ENCODE measurements around the gene PCGF3. TPM values are rescaled to one million over a fixed set of nuclear protein-coding genes. Genes with fewer than 3 reads are reported as not detected.
"Not testable (repeated sequence)": the region's sequence is repeated elsewhere in the genome, so short reads cannot be mapped to it uniquely, and the experiment has no call there.

Gene PCGF3
- total RNA-seq, 1 donor: 43.1 TPM

DNA sequence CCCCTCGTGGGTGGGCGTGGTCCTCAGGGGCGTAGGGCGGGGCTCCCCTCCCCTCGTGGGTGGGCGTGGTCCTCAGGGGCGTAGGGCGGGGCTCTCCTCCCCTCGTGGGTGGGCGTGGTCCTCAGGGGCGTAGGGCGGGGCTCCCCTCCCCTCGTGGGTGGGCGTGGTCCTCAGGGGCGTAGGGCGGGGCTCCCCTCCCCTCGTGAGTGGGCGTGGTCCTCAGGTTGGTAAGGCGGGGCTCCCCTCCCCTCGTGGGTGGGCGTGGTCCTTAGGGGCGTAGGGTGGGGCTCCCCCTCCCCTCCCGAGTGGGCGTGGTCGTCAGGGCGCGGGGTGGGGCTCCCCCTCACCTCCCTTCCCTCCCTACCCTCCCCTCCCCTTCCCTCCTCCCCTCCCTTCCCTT lies 26.3 kb downstream of the PCGF3 start:
- H3K4me2 ChIP-seq (ENCODE audit: insufficient read depth, low read length); H2AFZ ChIP-seq (ENCODE audit: low read length); H3K9me3 ChIP-seq (ENCODE audit: low read depth, low read length); H3K4me3 ChIP-seq (ENCODE audit: insufficient read depth, low read length); H3K27me3 ChIP-seq (ENCODE audit: insufficient read depth, low read length); DNase-seq (ENCODE audit: insufficient read length, low spot score, missing footprints); H3K27ac ChIP-seq (ENCODE audit: low read depth, low read length): not testable (repeated sequence)
- Histone ChIP-seq H3K4me1 (ENCODE audit: insufficient read depth, low read length) (peaks cover 10% of the 10 kb centered on the region), H4K20me1 (ENCODE audit: insufficient read depth, low read length) (peaks cover 31% of the 10 kb centered on the region), H3K79me2 (ENCODE audit: insufficient read depth, low read length) (peaks cover 34% of the 10 kb centered on the region), H3K36me3 (ENCODE audit: insufficient read depth, low read length) (peaks cover 37% of the 10 kb centered on the region)

DNA sequence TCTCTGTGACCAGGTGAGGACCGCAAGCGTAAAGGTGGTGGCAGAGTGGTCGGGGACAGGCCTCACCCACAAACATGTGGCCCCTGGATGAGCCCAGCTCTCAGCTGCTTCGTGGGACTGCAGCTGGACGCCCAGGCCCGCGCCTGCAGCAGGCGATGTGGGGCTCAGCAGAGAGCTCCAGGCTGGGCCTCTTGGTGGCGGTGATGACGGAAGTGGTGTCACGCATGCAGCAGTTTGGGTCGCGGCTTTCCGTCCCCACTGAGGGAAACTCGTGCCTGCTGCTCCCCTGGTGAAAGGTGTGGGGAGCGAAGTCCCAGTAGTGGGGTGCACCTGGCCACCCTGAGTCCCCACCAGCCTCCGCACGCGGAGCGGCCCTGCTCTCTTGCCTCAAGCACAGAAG lies 26.9 kb downstream of the PCGF3 start:
- Histone ChIP-seq H3K27ac (ENCODE audit: low read depth, low read length) (no peak overlapping the region), H3K36me3 (ENCODE audit: insufficient read depth, low read length) (peaks cover 42% of the 10 kb centered on the region), H3K9me3 (ENCODE audit: low read depth, low read length) (no peaks in the 10 kb centered on the region), H2AFZ (ENCODE audit: low read length) (no peak overlapping the region), H3K27me3 (ENCODE audit: insufficient read depth, low read length) (no peaks in the 10 kb centered on the region), H3K4me1 (ENCODE audit: insufficient read depth, low read length) (peaks cover 5% of the 10 kb centered on the region), H3K79me2 (ENCODE audit: insufficient read depth, low read length) (peaks cover 30% of the 10 kb centered on the region), H3K4me2 (ENCODE audit: insufficient read depth, low read length) (no peak overlapping the region), H4K20me1 (ENCODE audit: insufficient read depth, low read length) (peaks cover 28% of the 10 kb centered on the region), H3K4me3 (ENCODE audit: insufficient read depth, low read length) (no peak overlapping the region)
- TF ChIP-seq, protein P1, sequence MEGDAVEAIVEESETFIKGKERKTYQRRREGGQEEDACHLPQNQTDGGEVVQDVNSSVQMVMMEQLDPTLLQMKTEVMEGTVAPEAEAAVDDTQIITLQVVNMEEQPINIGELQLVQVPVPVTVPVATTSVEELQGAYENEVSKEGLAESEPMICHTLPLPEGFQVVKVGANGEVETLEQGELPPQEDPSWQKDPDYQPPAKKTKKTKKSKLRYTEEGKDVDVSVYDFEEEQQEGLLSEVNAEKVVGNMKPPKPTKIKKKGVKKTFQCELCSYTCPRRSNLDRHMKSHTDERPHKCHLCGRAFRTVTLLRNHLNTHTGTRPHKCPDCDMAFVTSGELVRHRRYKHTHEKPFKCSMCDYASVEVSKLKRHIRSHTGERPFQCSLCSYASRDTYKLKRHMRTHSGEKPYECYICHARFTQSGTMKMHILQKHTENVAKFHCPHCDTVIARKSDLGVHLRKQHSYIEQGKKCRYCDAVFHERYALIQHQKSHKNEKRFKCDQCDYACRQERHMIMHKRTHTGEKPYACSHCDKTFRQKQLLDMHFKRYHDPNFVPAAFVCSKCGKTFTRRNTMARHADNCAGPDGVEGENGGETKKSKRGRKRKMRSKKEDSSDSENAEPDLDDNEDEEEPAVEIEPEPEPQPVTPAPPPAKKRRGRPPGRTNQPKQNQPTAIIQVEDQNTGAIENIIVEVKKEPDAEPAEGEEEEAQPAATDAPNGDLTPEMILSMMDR (IDR thresholded peaks at IDR 0.05; ENCODE audit: extremely low read depth, low read depth, low read length): no peak
- no peak for DNase-seq (ENCODE audit: insufficient read length, low spot score, missing footprints)

DNA sequence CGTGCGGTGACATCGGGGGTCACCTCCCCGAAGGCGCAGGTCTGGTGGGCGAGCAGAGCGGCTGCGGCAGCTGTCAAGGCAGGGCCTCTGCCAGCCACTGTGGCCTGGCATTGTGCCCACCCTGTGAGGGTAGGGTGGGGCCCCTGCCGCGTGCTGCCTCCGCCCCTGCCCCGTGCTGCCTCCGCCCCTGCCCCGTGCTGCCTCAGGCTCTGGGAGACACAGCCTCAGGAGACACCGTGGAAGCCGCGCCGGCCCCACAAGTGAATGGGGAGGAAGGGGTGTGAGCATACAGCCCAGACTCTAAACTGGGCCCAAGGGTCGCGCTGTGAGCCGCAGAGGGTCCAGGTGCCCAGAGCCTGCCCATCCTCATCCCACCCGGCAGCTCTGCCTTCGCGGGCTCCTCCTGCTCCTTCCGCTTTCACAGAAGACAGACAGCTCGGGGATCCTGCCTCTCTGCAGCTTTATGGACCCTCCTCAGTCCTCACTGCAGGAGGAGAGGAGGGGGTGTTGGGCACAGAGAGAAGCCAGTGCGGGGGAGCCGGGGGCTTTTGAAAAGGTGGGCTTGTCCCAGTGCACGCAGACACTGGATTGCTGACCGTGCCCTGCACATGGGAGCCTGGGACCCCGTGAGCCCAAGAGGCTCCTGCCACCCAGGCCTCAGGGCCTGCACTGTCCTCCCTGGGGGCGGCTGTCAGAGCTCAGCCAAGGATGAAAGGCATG lies 27.4 kb downstream of the PCGF3 start:
- H2AFZ ChIP-seq (ENCODE audit: low read length): no peak overlapping the region

DNA sequence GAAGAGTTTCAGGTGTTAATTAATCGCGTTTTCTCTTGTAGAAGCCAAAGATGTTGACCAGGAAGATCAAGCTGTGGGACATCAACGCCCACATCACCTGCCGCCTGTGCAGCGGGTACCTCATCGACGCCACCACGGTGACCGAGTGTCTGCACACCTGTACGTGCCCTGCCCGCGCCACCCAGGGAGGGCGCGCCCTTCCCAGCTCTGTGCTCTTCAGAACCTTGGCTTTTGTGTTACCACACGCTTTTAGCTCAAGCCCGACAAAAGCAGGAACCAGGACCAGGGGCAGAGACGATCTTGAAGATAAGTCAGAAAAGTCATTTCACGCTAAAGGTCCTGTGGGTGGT lies 28.0 kb downstream of the PCGF3 start:
- TF ChIP-seq, protein P1 (IDR thresholded peaks at IDR 0.05; ENCODE audit: extremely low read depth, low read depth, low read length): no peak
- H4K20me1 ChIP-seq (ENCODE audit: insufficient read depth, low read length): peaks cover 19% of the 10 kb centered on the region
- H3K36me3 ChIP-seq (ENCODE audit: insufficient read depth, low read length): peaks cover 48% of the 10 kb centered on the region
- no peak overlapping the region for H3K4me2 ChIP-seq (ENCODE audit: insufficient read depth, low read length)
- no peak for DNase-seq (ENCODE audit: insufficient read length, low spot score, missing footprints)
- H3K27me3 ChIP-seq (ENCODE audit: insufficient read depth, low read length): no peaks in the 10 kb centered on the region
- peaks cover 18% of the 10 kb centered on the region for H3K79me2 ChIP-seq (ENCODE audit: insufficient read depth, low read length)
- H2AFZ ChIP-seq (ENCODE audit: low read length): no peak overlapping the region
- no peaks in the 10 kb centered on the region for H3K9me3 ChIP-seq (ENCODE audit: low read depth, low read length)
- no peak overlapping the region for H3K4me3 ChIP-seq (ENCODE audit: insufficient read depth, low read length)
- H3K27ac ChIP-seq (ENCODE audit: low read depth, low read length): no peak overlapping the region
- no peaks in the 10 kb centered on the region for H3K4me1 ChIP-seq (ENCODE audit: insufficient read depth, low read length)

More for the DNA sequence above, 27.4 kb downstream of the PCGF3 start:
- Histone ChIP-seq H3K4me1 (ENCODE audit: insufficient read depth, low read length) (no peaks in the 10 kb centered on the region), H3K36me3 (ENCODE audit: insufficient read depth, low read length) (peaks cover 48% of the 10 kb centered on the region), H3K4me3 (ENCODE audit: insufficient read depth, low read length) (no peak overlapping the region), H3K4me2 (ENCODE audit: insufficient read depth, low read length) (no peak overlapping the region), H3K9me3 (ENCODE audit: low read depth, low read length) (no peaks in the 10 kb centered on the region), H3K27me3 (ENCODE audit: insufficient read depth, low read length) (no peaks in the 10 kb centered on the region), H4K20me1 (ENCODE audit: insufficient read depth, low read length) (peaks cover 24% of the 10 kb centered on the region), H3K79me2 (ENCODE audit: insufficient read depth, low read length) (peaks cover 24% of the 10 kb centered on the region), H3K27ac (ENCODE audit: low read depth, low read length) (no peak overlapping the region)
- DNase-seq (ENCODE audit: insufficient read length, low spot score, missing footprints): no peak
- TF ChIP-seq, protein P1 (IDR thresholded peaks at IDR 0.05; ENCODE audit: extremely low read depth, low read depth, low read length): no peak

Measured in osteoblast (primary cell).